NB4 (cell line): Measurements from ENCODE around the gene RRM2.
A peak's percentile ranks its signal among the peaks of the same experiment; 100 is the strongest.
"Not testable (repeated sequence)": the region's sequence is repeated elsewhere in the genome, so short reads cannot be mapped to it uniquely, and the experiment has no call there.

Source experiments
- DNase-seq: peaks from one replicate; pipeline ENCODE4 v3.0.0; 2010; ENCODE audit warnings: low read depth
- H3K4me3 ChIP-seq: one replicate; pipeline ENCODE4 v1.5.1; 2011; ENCODE audit warnings: mild to moderate bottlenecking, low read depth, low read length, moderate library complexity
- MYC ChIP-seq: IDR thresholded peaks from 2 replicates; pipeline ENCODE4 v1.6.1; 2011; ENCODE audit warnings: low read depth, low read length
- POLR2A ChIP-seq: IDR thresholded peaks from 2 replicates; pipeline ENCODE4 v1.6.1; 2011; ENCODE audit warnings: mild to moderate bottlenecking; ENCODE audit not compliant: insufficient read length; ENCODE audit errors: extremely low read depth
- TF ChIP-seq, protein P1 (sequence below): IDR thresholded peaks from one replicate; pipeline ENCODE4 v1.5.1; 2012; ENCODE audit warnings: low read depth, low read length
- TF ChIP-seq, protein P2 (sequence below): IDR thresholded peaks from 2 replicates; pipeline ENCODE4 v1.6.1; 2011; ENCODE audit warnings: low read depth, low read length

The RRM2 gene

DNA sequence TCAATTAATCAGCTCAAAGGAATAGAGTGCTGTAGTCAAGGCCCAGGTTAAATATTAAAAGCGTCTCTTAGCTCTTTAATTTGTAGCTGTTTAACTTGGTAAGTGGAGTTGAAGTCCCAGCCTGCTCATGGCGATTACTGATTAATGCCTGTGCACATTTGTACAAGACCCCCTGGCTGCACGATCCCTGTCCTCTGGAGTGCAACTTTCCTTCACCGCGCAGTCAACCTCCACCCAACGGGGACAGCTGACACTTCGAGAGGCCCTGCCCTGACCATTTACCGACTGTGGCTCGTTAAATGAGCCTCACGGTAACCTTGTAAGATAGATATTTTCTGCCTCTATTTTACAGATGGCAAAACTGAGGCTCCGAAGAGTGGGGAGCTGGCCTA, 36.9 kb upstream of the RRM2 start:
- no peak for DNase-seq
- H3K4me3 ChIP-seq = no peak overlapping the region
- TF ChIP-seq POLR2A (no peak), MYC (no peak)
- TF ChIP-seq, protein P1, sequence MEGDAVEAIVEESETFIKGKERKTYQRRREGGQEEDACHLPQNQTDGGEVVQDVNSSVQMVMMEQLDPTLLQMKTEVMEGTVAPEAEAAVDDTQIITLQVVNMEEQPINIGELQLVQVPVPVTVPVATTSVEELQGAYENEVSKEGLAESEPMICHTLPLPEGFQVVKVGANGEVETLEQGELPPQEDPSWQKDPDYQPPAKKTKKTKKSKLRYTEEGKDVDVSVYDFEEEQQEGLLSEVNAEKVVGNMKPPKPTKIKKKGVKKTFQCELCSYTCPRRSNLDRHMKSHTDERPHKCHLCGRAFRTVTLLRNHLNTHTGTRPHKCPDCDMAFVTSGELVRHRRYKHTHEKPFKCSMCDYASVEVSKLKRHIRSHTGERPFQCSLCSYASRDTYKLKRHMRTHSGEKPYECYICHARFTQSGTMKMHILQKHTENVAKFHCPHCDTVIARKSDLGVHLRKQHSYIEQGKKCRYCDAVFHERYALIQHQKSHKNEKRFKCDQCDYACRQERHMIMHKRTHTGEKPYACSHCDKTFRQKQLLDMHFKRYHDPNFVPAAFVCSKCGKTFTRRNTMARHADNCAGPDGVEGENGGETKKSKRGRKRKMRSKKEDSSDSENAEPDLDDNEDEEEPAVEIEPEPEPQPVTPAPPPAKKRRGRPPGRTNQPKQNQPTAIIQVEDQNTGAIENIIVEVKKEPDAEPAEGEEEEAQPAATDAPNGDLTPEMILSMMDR = no peak
- TF ChIP-seq, protein P2, sequence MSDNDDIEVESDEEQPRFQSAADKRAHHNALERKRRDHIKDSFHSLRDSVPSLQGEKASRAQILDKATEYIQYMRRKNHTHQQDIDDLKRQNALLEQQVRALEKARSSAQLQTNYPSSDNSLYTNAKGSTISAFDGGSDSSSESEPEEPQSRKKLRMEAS = no peak

DNA sequence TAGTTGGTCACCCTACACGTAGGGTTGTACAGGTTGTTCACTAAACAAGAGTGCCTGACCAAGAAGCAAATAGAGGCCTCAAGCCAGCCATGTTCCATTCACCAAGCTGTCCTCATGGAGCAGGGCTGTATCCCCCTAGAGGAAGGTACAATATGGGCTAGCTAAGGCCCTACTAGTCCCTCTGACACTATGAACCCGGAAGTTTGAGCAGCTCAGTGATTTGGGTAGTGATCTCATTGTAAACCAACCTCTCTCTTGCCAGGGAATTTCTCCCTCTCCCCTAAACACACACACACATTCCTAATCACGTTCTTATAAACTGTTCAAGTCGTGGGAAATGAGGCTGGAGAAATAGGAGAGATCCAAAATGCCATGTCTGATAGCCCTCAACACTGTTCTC, 35.6 kb upstream of the RRM2 start:
- H3K4me3 ChIP-seq = no peak overlapping the region
- no peak for DNase-seq
- TF ChIP-seq POLR2A (no peak), MYC (no peak)
- TF ChIP-seq, protein P2 = no peak
- TF ChIP-seq, protein P1 = no peak

DNA sequence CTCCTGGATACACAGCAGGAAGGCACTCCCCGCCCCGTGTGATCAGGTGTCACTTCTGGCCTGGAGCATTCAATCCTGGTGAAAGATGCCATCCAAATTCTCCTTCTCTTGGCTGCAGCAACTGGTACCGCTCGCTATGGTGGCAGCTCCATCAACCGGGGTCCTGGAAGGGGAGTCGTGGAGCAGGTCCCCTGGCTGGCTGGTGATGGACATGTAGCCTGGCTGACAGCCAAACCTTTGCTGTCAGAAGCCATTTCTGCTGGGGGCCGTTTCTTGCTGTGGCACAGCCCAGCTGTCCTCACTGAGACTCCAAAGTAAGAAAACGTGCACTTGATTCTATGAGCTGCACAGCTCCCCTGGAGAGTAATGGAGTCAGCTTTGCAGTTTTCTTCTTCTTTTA, 35.2 kb upstream of the RRM2 start:
- DNase-seq = no peak
- TF ChIP-seq POLR2A = no peak
- TF ChIP-seq, protein P2 = no peak
- TF ChIP-seq, protein P1 = no peak
- TF ChIP-seq MYC = no peak
- H3K4me3 ChIP-seq = no peak overlapping the region

DNA sequence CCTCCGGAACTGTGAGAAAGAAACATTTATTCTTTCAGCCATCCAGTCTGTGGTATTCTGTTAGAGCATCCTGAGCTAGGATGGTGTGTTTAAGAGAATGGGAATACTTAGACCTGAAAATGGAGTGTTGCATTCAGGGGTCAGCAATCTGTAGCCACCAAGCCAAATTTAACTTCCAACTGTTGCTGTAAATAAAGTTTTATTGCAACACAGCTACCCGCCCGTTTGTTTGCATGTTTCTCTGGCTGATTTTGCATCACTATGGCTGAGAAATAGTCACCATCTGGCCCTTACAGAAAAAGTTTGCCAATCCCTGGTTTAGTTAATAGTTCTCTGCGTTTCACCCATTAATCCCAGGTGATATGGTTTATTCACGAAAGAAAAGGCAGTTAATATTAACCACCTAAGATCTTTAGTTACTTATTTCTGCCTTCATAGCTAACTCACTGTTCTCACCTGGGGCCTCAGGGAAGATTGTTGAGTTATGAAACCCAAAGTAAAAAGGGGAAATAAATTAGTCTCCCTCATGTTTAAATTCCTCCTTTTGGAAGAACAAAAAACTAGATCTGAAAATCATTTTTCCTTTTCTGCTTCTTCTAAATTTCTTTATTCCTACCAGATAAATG, 32.9 kb upstream of the RRM2 start:
- H3K4me3 ChIP-seq = no peak overlapping the region
- TF ChIP-seq POLR2A (no peak), MYC (no peak)
- TF ChIP-seq, protein P2 = no peak
- TF ChIP-seq, protein P1 = no peak
- DNase-seq = no peak

DNA sequence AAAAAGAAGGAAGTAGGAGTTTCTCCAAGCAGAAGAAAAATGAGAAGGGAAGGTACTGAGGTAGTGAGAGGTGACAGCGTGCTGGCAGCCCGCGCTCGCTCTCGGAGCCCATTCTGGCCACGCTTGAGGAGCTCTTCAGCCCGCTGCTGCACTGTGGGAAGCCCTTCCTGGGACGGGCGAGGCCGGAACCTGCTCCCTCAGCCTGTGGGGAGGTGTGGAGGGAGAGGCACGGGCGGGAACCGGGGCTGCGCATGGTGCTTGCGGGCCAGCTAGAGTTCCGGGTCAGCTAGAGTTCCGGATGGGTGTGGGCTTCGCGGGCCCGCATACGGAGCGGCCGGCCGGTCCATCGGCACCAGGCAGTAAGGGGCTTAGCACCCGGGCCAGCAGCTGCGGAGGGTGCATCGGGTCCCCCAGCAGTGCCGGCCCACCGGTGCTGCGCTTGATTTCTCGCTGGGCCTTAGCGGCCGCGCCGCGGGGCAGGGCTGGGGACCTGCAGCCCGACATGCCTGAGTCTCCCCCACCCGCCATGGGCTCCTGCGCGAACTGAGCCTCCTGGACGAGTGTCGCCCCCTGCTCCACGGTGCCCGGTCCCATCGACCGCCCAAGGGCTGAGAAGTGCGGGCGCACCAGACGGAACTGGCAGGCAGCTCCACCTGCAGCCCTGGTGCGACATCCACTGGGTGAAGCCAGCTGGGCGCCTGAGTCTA, 31.2 kb upstream of the RRM2 start:
- H3K4me3 ChIP-seq = no peak overlapping the region
- TF ChIP-seq, protein P1 = no peak
- TF ChIP-seq MYC (no peak), POLR2A (no peak)
- TF ChIP-seq, protein P2 = no peak
- DNase-seq = peak; percentile 45

DNA sequence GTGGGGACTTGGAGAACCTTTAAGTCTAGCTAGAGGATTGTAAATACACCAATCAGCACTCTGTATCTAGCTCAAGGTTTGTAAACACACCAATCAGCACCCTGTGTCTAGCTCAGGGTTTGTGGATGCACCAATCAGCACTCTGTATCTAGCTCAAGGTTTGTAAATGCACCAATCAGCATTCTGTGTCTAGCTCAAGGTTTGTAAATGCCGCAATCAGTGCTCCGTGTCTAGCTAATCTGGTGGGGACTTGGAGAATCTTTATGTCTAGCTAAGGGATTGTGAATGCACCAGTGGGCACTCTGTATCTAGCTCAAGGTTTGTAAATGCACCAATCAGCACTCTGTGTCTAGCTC, 30.7 kb upstream of the RRM2 start:
- H3K4me3 ChIP-seq, DNase-seq: not testable (repeated sequence)
